ENCODE results near the gene ZBTB20.
"Not testable (repeated sequence)": the region's sequence is repeated elsewhere in the genome, so short reads cannot be mapped to it uniquely, and the experiment has no call there.

Gene ZBTB20

GRCh38 chr3:114709102-114709501 is 438.0 kb downstream of the ZBTB20 start:
- DNase-seq: no peak

GRCh38 chr3:114707252-114707860 is 439.7 kb downstream of the ZBTB20 start:
- no peak for DNase-seq

GRCh38 chr3:114706591-114707232 is 440.4 kb downstream of the ZBTB20 start:
- no peak for DNase-seq

GRCh38 chr3:114700637-114701234 is 446.4 kb downstream of the ZBTB20 start:
- DNase-seq: no peak

- DNase-seq: no peak
Measured at GRCh38 chr3:114698146-114699105, 448.7 kb downstream of the ZBTB20 start.

- DNase-seq: no peak
Measured at GRCh38 chr3:114697401-114697800, 449.7 kb downstream of the ZBTB20 start.

GRCh38 chr3:114694251-114694650 is 452.8 kb downstream of the ZBTB20 start:
- no peak for DNase-seq

- no peak for DNase-seq
Measured at GRCh38 chr3:114691871-114692270, 455.2 kb downstream of the ZBTB20 start.

GRCh38 chr3:114690911-114691310 is 456.2 kb downstream of the ZBTB20 start:
- DNase-seq: no peak

GRCh38 chr3:114687151-114687550 is 459.9 kb downstream of the ZBTB20 start:
- DNase-seq: no peak

GRCh38 chr3:114686621-114687020 is 460.5 kb downstream of the ZBTB20 start:
- DNase-seq: no peak

- no peak for DNase-seq
Measured at GRCh38 chr3:114685161-114685560, 461.9 kb downstream of the ZBTB20 start.

- no peak for DNase-seq
Measured at GRCh38 chr3:114680299-114680698, 466.8 kb downstream of the ZBTB20 start.

- not testable (repeated sequence) for DNase-seq
Measured at GRCh38 chr3:114679773-114680172, 467.3 kb downstream of the ZBTB20 start.

GRCh38 chr3:114675104-114675503 is 472.0 kb downstream of the ZBTB20 start:
- DNase-seq: no peak

GRCh38 chr3:114674036-114674435 is 473.1 kb downstream of the ZBTB20 start:
- no peak for DNase-seq

- no peak for DNase-seq
Measured at GRCh38 chr3:114673481-114673880, 473.6 kb downstream of the ZBTB20 start.

- no peak for DNase-seq
Measured at GRCh38 chr3:114672692-114673447, 474.2 kb downstream of the ZBTB20 start.

- no peak for DNase-seq
Measured at GRCh38 chr3:114671741-114672510, 475.2 kb downstream of the ZBTB20 start.

GRCh38 chr3:114669614-114670013 is 477.5 kb downstream of the ZBTB20 start:
- no peak for DNase-seq

- no peak for DNase-seq
Measured at GRCh38 chr3:114668099-114668498, 479.0 kb downstream of the ZBTB20 start.

GRCh38 chr3:114666623-114667022 is 480.5 kb downstream of the ZBTB20 start:
- DNase-seq: no peak

Data from T-helper 9 cell (primary cell).